Body of pancreas (tissue), 4 donors: ENCODE results near the gene ZCCHC10.

Experiments used
- POLR2A ChIP-seq, 3 donors: fragments of 450-650 bp; IDR thresholded peaks; one replicate each; pipeline ENCODE4 v1.6.1; 2016; ENCODE audit warnings: antibody characterized with exemption in 3 of 3, mild to moderate bottlenecking in 2 of 3
- TF ChIP-seq, protein P1 (sequence below), 7 experiments: fragments of 450-650 bp in 4 of 7; fragments of 200-600 bp in 3 of 7; sonication (generic) in 3 of 7; IDR thresholded peaks; one replicate each; pipeline ENCODE4 v1.5.1; 2016 to 2019; ENCODE audit warnings: antibody characterized with exemption in 7 of 7

DNA sequence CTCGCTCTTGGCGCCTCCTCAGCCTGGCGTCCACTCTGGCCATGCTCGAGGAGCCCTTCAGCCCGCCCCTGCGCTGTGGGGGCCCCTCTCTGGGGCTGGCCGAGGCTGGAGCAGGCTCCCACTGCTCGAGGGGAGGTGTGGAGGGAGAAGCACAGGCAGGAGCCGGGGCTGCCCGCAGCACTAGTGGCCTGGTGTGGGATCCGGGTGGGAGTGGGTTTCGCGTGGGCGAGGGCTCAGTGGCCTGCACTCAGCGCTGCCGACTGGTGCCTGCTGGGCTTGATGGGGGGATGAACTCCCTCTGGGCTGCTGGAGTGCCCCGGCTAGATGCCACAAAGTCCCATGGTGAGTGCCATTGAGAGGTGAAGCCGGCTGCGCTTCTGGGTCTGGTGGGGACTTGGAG, 21.1 kb upstream of the ZCCHC10 start:
- TF ChIP-seq, protein P1, sequence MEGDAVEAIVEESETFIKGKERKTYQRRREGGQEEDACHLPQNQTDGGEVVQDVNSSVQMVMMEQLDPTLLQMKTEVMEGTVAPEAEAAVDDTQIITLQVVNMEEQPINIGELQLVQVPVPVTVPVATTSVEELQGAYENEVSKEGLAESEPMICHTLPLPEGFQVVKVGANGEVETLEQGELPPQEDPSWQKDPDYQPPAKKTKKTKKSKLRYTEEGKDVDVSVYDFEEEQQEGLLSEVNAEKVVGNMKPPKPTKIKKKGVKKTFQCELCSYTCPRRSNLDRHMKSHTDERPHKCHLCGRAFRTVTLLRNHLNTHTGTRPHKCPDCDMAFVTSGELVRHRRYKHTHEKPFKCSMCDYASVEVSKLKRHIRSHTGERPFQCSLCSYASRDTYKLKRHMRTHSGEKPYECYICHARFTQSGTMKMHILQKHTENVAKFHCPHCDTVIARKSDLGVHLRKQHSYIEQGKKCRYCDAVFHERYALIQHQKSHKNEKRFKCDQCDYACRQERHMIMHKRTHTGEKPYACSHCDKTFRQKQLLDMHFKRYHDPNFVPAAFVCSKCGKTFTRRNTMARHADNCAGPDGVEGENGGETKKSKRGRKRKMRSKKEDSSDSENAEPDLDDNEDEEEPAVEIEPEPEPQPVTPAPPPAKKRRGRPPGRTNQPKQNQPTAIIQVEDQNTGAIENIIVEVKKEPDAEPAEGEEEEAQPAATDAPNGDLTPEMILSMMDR (IDR thresholded peaks at IDR 0.05), result no peak
- no peak for TF ChIP-seq POLR2A (IDR thresholded peaks at IDR 0.05)
